OCI-M2 (cell line): ENCODE data around the gene CACFD1.

Source experiments
- DNase-seq: peaks from one replicate; lab custom pipeline; 2025; ENCODE audit not compliant: unreplicated experiment; lab: John Stamatoyannopoulos, UW

Gene CACFD1

DNA sequence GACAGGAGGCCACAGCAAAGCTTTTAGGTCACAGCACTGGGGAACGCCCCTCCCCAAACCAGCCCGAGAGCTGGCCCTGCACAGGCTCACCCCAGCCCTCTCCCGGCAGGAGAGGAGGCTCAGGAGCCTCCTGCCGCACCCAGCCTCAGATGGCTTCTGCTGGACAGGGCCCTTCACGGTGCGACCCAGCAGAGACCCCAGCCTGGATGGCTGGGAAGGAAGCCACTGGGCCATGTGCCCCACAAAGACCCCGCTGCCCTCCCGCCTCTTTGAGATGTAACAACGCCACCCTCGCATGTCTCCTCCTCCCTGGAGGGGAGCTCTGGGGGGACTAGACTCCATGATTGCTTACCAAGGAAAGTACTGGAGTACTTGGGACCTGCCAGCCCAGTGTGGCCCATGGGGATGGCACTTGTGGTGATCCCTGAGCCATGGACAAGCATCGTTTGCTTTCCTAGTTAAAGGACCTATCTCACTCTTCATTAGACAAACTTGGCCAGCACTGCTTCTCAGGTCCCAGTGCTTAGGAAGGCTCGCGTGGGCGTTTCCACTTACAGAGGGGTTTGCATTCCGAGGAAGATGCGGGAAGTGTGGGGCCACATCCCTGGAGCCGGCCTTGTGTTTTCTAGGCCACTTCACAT, 56.0 kb downstream of the CACFD1 start:
- DNase-seq: no peak

DNA sequence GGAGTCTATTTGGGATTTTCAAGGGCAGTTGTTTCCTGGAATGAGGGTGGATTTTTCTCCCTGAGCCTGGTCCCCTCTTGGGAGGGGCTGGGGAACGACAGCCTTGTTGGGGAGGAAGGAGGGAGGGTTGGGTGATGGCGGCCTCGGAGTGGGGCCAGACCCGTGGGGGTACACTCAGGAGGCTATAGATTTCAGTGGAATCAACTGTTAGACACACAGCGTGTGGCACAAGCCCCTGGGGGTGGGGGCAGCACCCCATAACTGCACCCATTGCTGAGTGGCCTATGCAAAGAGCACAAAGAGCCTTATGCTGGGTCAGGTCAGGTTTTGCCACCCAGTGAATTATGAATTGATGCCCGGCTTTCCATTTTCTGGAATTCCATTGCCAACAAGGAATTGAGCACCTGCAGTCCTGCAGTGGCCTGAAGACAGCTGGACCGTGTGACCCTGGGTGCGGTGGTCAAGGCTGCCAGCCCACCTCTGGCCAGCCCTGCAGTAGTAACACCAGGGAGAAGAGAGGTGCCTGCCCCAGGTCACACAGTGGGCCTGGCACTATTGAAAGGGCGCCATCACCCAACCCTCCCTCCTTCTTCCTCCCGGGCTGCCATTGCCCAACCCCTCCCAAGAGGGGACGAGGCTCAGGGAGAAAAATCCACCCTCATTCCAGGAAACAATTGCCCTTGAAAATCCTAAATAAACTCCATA, 56.6 kb downstream of the CACFD1 start:
- DNase-seq: no peak

DNA sequence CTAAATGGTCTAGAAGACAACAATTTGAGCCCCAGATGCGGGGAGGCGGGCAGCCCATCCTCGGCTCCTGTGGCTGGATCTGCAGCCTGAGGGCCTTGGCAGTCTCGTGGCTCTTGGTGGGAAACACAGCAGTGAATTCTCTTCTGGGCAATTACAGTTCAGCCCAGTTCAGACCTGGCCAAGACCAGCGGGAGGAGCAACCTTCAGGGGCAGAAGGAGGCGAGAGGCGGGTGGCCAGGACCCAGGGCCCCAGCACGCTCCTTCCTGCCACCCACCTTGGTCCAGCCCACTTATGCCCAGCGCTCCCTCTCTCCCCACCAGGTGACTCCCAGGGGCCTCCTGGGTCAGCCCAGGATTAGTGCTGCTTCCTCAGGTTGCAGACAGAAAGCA, 57.2 kb downstream of the CACFD1 start:
- no peak for DNase-seq

DNA sequence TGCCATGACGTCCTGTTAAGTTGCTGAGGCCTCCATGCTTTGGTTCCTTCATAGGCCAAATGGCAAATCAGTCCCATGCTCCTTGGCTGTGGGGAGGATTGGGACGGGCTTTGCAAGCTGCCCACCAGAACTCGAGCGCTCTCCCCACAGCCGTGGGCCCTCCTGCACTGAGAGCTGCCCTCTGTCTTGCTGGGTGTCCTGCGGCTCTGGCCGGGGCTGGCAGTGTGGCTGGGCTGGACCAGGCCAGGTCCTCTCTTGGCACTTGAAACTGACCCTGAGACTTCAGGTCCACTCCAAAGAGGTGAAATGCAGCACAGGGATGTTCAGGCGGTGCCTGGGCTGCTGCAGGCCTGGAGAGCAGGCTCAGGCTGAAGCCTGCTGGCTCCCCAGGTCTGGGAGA, 57.9 kb downstream of the CACFD1 start:
- no peak for DNase-seq

DNA sequence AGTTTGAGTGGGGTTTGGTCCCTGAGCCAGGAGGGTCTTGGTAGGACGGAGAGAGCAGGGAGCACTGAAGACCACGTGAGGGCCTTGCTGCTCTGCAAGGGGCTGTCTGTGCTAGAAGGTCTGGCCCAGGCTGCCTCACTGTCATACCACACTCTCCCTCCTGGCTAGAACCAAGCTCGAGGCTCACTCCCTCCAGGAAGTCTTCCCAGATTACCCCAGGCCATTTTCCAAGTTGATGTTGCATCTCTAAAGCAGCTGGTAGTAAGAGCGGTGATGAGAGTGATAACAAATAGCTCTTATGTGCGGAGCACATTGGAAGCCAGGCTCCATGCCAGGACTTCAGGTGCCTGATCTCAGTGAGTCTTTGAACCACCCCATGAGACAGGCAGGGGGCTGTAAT, 58.4 kb downstream of the CACFD1 start:
- no peak for DNase-seq

DNA sequence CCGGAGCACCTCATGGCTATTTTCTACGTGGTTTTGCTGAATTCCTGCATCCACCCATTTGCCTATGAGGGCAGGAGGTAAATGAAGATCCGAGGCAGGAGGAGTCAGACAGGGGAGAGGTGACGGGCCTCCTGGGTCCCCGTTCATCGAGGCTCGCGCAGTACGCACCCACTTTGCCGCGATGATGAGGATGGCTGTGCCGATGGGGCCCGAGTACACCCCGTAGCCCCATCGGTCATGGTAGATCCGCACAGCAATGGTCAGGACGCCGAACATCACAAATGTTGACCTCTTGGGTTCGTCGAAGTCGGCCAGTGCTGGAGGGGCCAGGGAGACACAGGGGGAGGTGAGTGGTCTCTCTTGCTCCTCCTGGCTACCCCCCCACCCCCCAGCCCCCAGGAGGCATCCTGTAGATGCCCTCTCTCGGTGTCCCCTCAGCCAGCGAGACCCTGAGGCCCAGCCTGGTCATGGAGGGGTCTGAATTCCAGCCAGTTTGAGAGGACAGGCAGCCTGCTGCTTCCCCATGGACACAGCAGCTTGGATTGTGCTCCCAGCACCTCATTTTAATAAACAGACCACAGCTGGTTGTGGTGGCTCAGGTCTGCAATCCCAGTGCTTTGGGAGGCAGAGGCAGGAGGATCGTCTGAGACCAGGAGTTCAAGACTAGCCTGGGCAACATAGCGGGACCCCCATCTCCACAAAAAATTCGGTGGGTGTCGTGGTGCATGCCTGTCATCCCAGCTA, 59.1 kb downstream of the CACFD1 start:
- DNase-seq: no peak

DNA sequence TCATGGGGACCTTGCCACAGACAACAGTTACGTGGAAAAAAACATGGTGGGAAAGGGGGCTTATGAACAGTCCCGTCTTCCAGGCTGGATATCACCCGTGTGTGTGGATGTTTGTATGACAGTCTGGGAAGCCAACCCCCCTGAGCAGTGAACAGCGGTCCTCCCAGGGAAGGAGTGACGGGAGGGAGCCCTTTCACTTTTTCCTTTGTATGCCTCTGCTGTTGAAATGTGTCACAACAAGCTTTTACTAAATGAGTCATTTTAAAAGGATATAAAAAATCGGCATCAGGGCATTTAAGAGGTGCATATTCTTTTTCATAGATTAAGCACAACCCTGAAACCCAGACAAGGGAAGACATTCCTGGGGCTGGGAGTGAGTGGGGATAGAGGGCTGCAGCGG, 59.9 kb downstream of the CACFD1 start:
- DNase-seq: no peak

DNA sequence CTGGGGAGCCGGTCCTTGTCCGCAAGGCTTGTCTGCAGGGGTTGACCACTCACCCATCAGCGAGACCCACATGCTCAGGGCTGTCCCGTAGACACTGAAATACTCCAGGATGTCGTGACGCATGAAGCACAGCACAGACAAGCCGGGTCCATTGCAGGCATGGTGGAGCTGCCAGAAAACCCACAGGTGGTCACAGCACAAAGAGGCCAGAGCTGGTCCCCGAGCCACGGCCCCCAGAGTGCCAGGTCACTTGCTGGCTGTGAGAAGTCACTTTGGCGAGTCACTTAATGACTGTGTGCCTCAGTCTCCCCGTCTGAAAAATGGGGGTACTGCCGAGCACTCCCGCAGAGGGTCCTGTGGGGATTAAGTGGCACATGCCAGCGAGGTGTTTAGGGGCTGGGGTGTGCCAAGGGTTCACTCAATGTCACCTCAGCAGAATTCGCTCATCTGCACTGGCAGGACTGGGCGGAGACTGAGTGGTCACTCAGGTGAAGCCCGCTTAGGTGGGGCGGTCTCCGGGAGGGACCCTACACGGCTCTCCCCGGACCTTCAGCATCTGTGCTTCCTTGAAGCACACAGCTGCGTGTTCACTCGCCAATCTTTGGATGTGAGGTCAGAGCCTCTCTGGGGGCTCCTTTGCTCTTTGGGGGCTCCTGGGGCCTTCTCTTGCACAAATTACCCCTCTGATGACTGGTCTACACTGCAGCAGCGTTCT, 60.5 kb downstream of the CACFD1 start:
- no peak for DNase-seq
